KMS-11 (cell line): ENCODE results near the gene TMTC1.

ENCODE experiments used
- H2AFZ ChIP-seq: fragments of 200-600 bp; sonication (generic); 2 replicates; pipeline ENCODE4 v1.6.1; 2016; ENCODE audit warnings: antibody characterized with exemption, mixed run types, low read depth
- H3K27ac ChIP-seq: fragments of 200-600 bp; sonication (generic); 2 replicates; pipeline ENCODE4 v1.6.1; 2016; ENCODE audit warnings: mild to moderate bottlenecking, mixed run types
- H3K27me3 ChIP-seq: fragments of 200-600 bp; sonication (generic); 2 replicates; pipeline ENCODE4 v1.6.1; 2017; ENCODE audit warnings: mild to moderate bottlenecking, low read depth, mixed run types, moderate library complexity; ENCODE audit not compliant: insufficient read depth
- H3K36me3 ChIP-seq: fragments of 200-600 bp; sonication (generic); 2 replicates; pipeline ENCODE4 v1.6.1; 2017; ENCODE audit warnings: mild to moderate bottlenecking, mixed run types; ENCODE audit not compliant: insufficient read depth
- H3K4me1 ChIP-seq: fragments of 200-600 bp; sonication (generic); 2 replicates; pipeline ENCODE4 v1.6.1; 2016; ENCODE audit warnings: mild to moderate bottlenecking, low read depth, mixed run types; ENCODE audit not compliant: poor library complexity, severe bottlenecking
- H3K4me2 ChIP-seq: fragments of 200-600 bp; sonication (generic); 2 replicates; pipeline ENCODE4 v1.7.0; 2016; ENCODE audit warnings: mild to moderate bottlenecking, mixed run types
- H3K4me3 ChIP-seq: fragments of 200-600 bp; sonication (generic); IDR thresholded peaks from 2 replicates; pipeline ENCODE4 v1.6.1; 2017; ENCODE audit warnings: low read depth, low read length, mixed read lengths; ENCODE audit not compliant: insufficient read depth
- H3K79me2 ChIP-seq: fragments of 200-600 bp; sonication (generic); 2 replicates; pipeline ENCODE4 v1.6.1; 2016; ENCODE audit warnings: low read depth, mixed run types; ENCODE audit not compliant: insufficient read depth
- H3K9ac ChIP-seq: fragments of 200-600 bp; sonication (generic); 2 replicates; pipeline ENCODE4 v1.6.1; 2016; ENCODE audit warnings: mild to moderate bottlenecking, mixed run types
- H4K20me1 ChIP-seq: fragments of 200-600 bp; sonication (generic); 2 replicates; pipeline ENCODE4 v1.6.1; 2016; ENCODE audit warnings: mild to moderate bottlenecking, mixed run types; ENCODE audit not compliant: insufficient read depth
- TF ChIP-seq, protein P1 (sequence below): fragments of 200-600 bp; sonication (generic); conservative IDR thresholded peaks from 2 replicates; pipeline ENCODE4 v1.6.1; 2017; ENCODE audit warnings: low read depth, mild to moderate bottlenecking, antibody characterized with exemption, low read length, moderate library complexity, mixed read lengths

TMTC1 gene

DNA sequence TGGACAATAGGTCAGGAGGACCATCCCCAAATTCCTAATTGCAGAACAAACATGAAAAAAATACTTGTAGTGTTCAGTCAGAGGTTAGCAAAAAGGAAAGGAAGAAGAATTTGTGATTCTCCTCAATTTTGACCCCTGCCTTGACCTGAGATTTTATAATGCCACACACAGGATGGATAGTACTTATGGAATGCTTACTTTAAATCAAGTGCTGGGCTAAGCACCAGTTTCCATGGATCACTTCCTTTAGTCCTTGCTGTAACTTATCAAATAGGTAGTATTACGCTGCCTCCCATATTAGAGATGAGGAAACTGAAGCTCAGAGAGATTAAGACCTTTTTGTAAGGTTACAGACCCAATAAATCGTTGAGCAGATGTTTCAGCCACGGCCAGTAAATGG is 205.0 kb downstream of the TMTC1 start:
- no peak overlapping the region for H3K9ac ChIP-seq
- no peaks in the 10 kb centered on the region for H3K79me2 ChIP-seq
- H4K20me1 ChIP-seq, result no peaks in the 10 kb centered on the region
- H3K4me3 ChIP-seq, result no peak overlapping the region
- no peak overlapping the region for H3K4me2 ChIP-seq
- H3K36me3 ChIP-seq, result no peaks in the 10 kb centered on the region
- no peak overlapping the region for H3K27ac ChIP-seq
- H3K27me3 ChIP-seq, result no peaks in the 10 kb centered on the region
- TF ChIP-seq, protein P1, sequence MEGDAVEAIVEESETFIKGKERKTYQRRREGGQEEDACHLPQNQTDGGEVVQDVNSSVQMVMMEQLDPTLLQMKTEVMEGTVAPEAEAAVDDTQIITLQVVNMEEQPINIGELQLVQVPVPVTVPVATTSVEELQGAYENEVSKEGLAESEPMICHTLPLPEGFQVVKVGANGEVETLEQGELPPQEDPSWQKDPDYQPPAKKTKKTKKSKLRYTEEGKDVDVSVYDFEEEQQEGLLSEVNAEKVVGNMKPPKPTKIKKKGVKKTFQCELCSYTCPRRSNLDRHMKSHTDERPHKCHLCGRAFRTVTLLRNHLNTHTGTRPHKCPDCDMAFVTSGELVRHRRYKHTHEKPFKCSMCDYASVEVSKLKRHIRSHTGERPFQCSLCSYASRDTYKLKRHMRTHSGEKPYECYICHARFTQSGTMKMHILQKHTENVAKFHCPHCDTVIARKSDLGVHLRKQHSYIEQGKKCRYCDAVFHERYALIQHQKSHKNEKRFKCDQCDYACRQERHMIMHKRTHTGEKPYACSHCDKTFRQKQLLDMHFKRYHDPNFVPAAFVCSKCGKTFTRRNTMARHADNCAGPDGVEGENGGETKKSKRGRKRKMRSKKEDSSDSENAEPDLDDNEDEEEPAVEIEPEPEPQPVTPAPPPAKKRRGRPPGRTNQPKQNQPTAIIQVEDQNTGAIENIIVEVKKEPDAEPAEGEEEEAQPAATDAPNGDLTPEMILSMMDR, result no peak
- no peaks in the 10 kb centered on the region for H3K4me1 ChIP-seq
- H2AFZ ChIP-seq, result no peak overlapping the region

DNA sequence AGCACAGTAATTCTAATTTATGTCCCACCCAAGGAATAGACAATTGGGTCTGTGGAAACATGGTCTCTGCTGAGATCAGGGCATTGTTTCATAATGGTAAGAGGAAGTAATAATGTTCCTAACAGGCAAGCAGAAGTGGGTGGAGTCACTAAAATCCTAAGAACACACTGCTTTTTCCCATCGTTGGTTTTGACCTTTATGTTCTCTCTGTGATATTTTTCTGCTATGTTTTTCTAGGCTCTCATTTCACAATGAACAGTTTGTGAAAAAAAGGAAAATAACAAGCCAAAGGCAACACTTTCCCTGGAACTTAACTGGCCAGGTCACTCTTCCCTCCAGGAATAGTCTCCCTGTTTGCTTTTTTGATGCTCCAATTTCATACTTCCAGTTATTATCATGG is 205.7 kb downstream of the TMTC1 start:
- Histone ChIP-seq H3K27ac (no peak overlapping the region), H3K79me2 (no peaks in the 10 kb centered on the region), H3K27me3 (no peaks in the 10 kb centered on the region), H3K9ac (no peak overlapping the region), H3K36me3 (no peaks in the 10 kb centered on the region), H3K4me2 (no peak overlapping the region), H2AFZ (no peak overlapping the region), H3K4me1 (no peaks in the 10 kb centered on the region), H3K4me3 (no peak overlapping the region), H4K20me1 (no peaks in the 10 kb centered on the region)
- TF ChIP-seq, protein P1, result no peak

DNA sequence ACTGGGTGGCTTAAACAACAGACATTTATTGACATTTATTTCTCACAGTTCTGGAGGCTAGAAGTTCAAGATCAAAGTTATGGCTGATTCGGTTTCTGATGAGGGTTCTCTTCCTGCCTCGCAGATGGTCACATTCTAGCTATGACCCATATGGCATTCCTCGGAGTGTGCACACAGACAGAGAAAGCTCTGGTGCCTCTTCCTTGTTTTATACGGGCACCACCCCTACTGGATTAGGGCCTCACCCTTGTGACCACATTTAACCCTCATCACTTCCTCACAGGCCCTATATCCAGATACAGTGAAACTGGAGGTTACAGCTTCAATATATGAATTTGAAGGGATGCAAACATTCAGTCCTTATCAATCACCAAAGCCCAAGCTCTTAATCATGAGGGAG is 209.2 kb downstream of the TMTC1 start:
- TF ChIP-seq, protein P1, result no peak
- Histone ChIP-seq H3K36me3 (no peaks in the 10 kb centered on the region), H2AFZ (no peak overlapping the region), H4K20me1 (no peaks in the 10 kb centered on the region), H3K4me3 (no peak overlapping the region), H3K4me1 (no peaks in the 10 kb centered on the region), H3K4me2 (no peak overlapping the region), H3K27me3 (no peaks in the 10 kb centered on the region), H3K79me2 (no peaks in the 10 kb centered on the region), H3K27ac (no peak overlapping the region), H3K9ac (no peak overlapping the region)

DNA sequence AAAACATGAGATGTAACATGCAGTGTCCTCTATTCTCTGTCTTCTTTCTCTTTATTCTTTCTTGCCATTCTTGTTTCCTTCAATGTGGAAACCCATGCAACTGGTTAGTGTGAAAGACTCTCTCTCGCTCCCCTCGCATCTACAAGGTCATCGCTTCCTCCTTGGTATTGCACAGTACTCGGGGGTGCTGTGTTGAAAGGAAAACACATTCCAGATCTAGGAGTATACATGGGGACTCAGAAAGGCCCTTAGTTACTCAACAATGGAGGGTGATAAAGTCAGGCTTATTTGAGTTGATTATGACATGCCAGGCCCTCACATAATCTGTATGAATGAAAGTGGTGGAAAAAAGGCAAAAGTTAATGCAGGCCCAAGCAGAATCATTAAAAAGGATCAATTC is 210.8 kb downstream of the TMTC1 start:
- Histone ChIP-seq H3K4me1 (no peaks in the 10 kb centered on the region), H3K79me2 (no peaks in the 10 kb centered on the region), H3K4me3 (no peak overlapping the region), H3K4me2 (no peak overlapping the region), H3K9ac (no peak overlapping the region), H2AFZ (no peak overlapping the region), H3K36me3 (no peaks in the 10 kb centered on the region), H3K27ac (no peak overlapping the region), H3K27me3 (no peaks in the 10 kb centered on the region), H4K20me1 (no peaks in the 10 kb centered on the region)
- TF ChIP-seq, protein P1, result no peak

DNA sequence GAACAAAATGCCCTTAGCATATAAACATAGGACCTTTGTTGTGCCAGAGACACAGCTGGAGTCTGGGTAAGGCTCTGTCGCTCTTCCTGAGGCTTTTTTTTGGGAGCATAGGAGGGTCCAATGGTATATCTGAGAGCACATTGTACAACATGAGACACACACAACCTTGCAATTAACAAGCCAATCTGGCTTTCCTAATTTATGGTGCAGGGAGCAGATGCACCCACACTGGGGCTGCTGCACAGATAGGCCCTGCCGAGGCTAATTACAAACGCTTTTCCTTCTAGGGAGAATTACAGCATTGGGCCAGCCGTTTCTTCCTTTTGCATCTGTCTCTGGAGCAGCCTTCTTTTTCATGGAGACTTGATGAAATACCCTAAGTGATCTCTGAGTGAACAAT is 211.3 kb downstream of the TMTC1 start:
- no peaks in the 10 kb centered on the region for H3K27me3 ChIP-seq
- no peaks in the 10 kb centered on the region for H3K79me2 ChIP-seq
- no peak overlapping the region for H3K4me2 ChIP-seq
- H4K20me1 ChIP-seq, result no peaks in the 10 kb centered on the region
- no peaks in the 10 kb centered on the region for H3K36me3 ChIP-seq
- no peak overlapping the region for H3K9ac ChIP-seq
- no peak overlapping the region for H3K4me3 ChIP-seq
- no peak overlapping the region for H3K27ac ChIP-seq
- TF ChIP-seq, protein P1, result no peak
- H3K4me1 ChIP-seq, result no peaks in the 10 kb centered on the region
- H2AFZ ChIP-seq, result no peak overlapping the region
